ENCODE data around the gene CTNND1. TPM values are rescaled to one million over a fixed set of nuclear protein-coding genes. Genes with fewer than 3 reads are reported as not detected.
A peak's percentile ranks its signal among the peaks of the same experiment; 100 is the strongest.

The CTNND1 gene
- polyA plus RNA-seq, 12 donors, result 112 to 846 (median 143) TPM

DNA sequence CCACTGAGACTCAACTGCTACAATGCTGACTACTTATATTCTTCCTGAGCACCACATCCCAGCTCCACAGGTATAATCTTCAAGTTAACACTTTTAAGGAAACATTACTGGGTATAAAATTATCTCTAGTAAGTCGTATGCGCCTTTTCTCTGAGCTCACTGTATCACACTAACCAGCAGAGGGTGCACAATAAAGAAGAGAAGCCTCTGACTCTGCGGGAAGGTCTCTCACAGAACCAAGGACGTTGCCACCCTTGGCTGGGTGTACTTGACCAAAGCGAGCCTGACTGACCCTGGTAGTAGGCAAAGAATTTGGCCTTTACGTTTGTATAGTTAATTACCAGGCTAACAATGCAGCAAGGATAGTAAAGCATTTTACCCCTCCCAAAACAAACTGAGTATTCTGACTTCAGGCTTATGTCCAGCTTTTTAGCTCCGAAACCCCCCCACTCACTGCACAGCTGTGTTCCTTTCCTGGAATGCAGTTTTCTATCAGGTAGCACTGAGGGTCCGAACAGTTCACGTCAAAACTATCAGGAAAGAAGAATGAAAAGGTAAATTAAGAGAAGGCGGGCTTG, 9.8 kb upstream of the CTNND1 start, which contains the start of gene BTBD18:
BTBD18 (minus strand) TSS at position 144 of the 578 bp plus-strand sequence. CDS start 631 bp downstream, outside the sequence.
- DNase-seq, result no peak

DNA sequence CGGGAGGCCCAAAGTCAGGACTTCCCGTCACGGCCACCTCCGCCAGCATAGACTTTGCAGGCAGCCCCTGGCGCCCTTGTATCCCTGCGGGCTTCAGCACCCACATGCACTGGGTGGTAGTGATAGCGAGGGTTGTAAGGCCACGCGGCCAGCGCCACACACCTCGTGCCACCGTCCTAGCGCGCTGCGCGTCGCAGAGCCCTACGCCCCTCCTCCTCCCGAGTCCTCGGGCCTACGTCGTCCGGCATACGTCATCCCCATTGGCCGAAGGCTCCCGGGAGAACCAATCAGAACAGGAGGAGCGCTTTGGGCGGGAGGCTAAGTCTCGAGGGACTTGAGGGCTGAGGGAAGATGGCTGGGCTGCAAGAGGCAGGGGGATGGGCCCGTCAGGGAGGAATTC, 8.6 kb upstream of the CTNND1 start:
- DNase-seq, result no peak

DNA sequence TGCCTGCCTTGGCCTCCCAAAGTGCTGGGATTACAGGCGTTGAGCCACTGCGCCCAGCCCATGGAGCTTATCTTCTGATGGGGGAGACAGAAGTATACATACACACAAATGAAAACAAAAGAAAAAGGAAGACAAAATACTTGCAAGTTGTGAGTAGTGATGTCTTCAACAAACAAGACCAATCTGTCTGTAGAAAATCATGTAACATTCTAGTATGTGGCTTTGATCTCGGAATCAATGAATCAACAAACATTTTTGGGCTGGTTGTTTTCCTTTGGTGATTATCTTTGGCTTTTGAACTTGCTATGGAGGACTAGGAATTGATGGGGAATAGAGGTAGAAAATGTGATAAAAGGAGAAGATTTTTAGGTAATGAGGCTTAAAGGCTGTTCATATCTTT, 3.4 kb upstream of the CTNND1 start:
- DNase-seq, result no peak

DNA sequence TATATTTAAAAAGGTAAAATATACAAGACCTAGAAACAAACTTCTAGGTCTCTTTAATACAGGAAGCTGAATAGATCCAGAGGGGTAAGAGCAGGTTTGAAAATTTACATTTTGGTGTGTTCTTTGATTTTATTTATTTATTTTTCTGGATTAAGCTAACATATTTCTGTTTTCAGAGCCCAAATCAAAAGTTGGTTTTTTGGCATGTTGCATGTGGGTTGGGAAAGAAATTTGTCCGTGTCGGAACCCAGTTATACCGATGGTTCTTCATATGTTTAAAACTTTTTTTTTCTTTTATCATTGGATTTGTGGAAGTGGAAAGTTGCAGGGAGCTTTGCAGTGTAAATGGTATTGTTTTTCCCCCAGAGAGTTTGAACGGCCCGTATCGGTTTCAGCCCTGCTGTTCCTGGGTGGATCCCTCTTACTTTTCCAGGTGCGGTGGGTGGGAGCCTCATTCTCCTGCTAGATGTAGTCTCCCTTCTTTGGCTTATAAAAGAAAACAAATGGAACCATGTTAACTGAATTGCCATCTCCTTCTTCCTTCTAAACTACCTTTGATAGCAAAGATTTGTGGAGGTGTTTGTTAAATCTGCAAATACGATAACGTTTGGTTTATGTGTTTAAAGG, 746 bp downstream of the CTNND1 start:
- peak; percentile 43 for DNase-seq

DNA sequence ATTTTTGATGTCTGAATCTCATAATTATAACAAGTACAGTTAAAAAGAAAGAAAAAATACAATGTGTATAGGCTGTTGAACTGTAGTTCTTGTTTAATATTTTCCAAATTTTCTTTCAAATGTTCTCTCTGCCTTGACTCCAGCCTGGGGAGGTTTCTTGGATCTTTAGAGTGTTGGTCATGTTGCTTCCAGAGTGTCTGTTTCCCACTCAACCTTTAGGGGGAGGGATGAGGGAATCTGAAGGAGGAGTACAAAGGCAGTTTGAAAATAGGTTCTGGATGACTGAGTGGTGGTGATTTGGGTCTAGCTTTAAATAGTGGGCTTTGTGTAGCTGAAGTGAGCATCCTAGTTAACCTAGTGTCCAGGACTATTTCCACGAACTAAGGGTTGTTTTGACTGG, 2.0 kb downstream of the CTNND1 start:
- peak; percentile 56 for DNase-seq

DNA sequence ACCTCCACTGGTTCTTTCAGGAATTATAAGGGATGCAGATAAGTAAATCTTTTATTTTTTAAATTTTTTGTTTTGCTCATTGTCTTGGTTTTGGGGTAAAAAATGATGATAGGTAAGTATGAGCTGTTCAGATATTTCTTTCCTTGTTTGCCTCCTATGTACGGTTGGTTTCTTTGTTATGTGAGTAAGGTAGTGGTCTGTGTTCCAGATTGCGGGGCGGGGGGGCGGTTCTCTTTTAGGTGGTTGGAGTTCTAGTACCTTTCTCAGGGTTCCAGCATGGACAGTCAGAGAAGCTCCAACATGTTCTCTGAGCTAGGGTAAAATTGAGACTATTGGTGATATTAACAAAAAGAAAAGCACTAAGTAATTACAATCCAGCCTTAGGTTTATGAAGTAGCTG, 2.4 kb downstream of the CTNND1 start:
- DNase-seq, result no peak

DNA sequence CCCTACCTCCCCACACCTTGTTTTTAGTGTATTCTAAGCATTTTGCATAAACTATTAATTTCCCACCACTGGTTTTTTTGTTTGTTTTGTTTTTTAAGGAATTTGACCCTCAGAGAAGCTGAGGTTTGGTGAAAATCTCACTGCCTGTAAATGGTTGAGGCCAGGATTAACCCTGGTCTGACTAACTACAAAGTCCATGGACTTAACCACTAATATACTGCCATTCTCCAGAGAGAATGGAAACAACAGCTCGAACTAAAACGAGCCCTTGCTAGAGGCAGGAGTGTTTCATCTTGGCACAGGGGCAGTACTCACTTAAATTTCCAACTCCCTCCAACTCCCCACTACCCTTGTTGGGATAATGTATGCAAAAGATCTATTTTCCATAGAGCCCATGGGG, 3.0 kb downstream of the CTNND1 start:
- DNase-seq, result no peak

DNA sequence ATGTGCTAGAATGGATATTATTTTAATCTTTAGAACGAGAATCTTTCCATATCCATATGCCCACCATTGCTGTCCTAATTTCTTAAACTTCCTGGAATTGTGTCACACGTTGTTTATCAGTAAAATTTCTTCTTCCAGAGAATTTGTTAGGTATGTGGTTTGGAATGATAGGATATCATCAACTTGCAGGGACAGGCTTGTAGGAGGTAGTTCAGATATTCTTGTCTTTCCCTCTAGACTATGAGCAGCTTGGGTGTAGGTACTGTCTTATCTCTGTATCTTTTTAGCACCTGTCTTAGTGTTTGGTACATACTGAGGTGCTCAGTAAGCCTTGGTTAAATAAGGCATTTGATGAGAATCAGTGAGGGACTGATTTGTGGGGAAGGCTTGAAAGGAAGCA, 3.4 kb downstream of the CTNND1 start:
- DNase-seq, result no peak

DNA sequence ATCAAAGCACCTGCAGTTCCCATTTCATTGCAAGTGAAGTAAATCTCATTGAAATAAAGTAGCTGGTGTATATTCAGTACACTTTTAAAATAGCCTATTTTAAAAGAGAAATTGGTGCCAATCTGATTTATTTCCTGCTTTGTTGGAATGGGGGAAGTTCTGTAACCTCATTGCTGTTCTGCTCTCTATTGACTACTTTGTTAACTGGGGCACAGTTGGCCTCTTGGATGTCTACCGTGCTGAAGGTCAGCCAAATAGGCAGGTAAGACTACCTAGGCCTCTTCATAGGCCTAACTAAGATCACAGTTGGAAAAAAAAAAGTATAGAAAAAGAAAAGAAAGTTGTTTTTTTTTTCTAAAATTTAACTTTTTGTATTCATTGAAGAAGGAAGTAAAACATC, 9.2 kb downstream of the CTNND1 start:
- no peak for DNase-seq

DNA sequence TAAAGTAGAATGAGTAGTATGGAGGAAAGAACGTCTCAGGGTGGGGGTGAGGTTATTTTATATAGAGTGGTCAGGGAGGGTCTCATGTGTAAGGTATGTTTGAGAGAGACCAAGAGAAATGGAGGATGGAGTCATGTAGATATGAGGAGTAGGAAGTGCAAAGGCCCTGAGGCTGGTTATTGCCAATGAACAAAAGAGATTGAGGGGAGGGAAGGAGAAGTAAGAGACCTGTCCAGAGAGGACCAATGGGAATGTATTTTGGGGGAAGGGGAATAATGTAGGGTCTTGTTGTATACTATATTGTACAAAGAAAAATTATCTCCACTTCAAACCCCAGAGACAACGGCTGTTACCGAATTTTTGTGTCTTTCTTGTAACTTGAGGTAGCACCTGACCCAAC, 9.8 kb downstream of the CTNND1 start:
- DNase-seq, result no peak

DNA sequence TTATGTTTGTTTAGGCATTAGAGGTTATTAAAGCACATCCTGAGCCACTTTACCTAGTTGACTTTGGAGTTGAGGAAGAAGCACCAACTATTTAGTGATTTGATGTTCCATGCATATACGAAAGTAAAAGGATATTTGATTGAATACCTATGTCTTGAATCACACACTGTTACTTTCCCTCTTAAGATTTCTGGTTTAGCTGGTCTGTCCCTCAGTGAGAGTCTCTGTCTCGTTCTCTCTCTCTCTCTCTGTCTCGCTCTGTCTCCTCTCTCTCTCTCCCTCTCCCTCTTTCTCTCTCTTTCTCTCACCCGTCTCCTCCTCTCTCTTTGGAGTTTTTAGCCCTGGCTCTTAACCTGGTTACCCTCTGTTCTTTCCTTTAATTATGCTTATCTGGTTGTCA, 11.0 kb downstream of the CTNND1 start:
- DNase-seq, result no peak

DNA sequence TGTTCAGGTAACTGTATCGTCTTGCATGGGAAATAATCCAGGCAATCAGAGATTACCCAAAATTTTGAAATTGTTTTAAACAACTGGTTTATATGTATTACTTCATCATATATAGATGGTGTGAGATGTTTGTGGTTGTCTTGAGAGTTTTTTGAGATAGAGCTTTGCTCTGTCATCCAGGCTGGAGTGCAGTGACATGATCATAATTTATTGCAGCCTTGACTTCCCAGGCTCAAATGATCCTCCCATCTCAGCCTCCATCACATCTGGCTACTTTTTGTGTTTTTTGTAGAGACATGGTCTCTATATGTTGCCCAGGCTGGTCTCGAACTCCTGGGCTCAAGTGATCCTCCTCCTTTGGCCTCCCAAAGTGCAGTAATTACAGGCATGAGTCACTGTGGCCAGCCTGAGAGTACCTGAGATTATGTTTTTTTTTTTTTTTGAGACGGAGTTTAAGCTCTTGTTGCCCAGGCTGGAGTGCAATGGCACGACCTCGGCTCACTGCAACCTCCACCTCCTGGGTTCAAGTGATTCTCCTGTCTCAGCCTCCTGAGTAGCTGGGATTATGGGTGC, 11.5 kb downstream of the CTNND1 start:
- no peak for DNase-seq

DNA sequence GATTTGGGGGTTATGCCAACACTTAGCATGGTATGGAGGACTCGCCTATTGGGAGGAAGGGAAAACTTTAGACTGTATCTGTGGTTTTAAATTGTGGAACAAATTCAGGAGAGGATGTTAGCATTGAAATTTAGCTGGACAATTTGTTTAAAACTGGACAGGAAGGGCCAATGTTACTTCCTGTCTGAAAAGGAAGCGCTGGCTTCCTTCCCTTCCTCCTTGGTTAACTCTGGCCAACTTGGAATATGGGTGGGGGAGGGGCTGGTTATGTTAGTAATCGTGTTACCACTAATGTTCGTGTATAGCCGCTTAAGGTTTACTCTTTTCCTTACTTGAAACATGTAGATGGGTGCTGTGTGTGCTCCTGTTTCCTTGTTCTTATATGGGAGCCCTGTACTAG, 13.9 kb downstream of the CTNND1 start:
- DNase-seq, result peak; percentile 21

DNA sequence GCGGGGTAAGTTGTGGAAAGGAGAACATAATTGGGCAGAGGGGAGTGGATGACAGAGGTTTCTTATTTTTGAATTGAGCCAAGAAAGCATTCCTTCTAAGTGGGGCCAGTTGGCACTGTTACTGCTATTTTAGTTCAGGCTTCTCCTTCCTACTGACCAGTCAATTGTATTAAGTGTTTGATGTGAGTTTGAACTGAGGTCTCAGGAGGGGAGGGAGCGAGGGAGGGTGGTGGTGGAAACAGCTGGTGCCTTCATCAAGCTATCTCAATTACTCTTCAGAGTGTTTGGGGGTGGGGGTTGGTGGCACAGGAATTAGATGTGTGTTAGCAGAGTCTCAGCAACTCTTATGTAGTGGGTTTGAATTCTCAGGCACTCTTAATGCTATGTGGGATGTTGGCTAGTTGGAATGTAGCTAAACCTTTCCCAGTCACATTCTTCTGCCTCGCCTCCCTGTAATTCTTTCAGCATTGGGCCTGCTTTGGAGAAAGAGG, 14.5 kb downstream of the CTNND1 start:
- peak; percentile 24 for DNase-seq

DNA sequence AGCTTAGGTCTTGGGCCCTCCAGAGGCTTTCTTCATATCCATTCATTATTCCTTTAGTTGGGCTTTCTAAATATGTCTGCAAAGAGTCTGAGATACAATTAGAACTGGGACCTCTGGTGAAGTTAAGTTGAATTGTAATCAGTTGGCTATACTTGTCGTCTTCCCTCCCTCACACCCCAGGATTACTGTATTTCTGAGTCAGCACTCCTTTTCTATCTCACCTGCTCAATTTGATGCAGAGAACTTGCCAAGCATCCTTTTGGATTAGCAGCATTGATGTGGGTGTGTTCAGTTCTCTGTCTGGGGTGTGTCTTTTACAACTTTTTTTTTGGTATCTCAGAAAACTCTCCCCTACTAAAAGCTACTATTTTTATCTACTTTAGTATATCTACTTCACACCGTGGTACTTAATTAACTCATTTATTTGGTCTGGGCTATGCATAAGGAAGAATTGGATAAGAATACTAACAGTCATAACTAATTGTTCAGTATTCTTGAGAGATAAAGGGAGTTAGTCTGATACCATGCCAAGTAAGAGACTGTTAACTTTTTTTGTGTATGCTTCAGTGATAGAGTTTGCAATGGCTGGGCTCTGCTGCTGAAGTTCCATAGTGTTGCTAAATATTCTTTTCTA, 15.1 kb downstream of the CTNND1 start:
- DNase-seq, result no peak

DNA sequence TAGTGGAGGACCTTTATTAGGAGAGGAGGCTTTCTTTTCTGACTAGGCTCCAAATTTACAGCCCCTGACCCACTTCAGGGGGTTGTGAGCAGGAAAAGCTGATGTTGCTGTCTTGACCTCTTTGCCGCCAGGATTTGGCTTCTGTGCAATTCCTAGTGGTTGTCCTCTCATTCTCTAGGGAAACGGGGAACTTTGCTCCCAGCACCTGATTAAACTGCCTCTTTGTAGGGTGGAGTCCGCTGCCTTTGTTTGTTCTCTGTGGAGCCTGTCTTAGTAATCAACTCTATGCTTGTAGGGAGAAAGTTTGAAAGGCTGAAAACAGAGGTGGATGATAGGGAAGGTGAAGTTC, 16.3 kb downstream of the CTNND1 start:
- DNase-seq, result no peak

DNA sequence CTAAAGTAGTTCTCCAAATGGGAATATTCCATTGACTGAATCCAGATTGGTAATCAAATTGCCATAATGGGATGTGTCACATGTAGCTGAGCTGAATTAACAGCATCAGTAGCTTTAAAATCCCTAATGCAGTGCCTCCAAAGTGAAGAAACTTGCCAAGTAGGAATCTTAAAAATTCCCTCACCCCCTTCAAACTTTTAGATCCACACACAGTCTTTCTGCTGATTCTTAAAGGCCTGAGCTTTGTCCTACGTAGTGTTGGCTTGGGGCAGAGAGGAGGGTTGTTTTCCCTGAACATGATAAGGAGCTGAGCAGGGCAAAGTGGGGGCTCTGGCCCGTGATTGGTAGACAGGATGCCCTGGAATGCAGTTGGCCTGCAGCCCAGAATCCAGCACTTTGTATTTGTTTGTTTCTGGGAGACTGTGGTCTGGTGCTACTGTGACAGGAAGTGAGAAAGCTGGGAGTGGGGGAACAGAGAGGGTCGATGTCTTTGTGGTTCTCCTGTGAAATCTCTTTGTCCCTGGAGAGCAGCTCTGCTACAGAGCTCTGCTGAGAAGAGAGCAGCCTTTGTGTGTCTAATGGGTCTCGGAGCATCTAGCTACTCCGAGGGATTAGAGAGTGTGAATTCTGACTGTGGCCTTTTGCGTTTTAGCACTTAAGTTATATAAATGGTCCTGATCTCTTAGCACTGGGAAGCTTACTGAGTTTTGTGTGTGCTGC, 16.9 kb downstream of the CTNND1 start:
- DNase-seq, result peak; percentile 85

DNA sequence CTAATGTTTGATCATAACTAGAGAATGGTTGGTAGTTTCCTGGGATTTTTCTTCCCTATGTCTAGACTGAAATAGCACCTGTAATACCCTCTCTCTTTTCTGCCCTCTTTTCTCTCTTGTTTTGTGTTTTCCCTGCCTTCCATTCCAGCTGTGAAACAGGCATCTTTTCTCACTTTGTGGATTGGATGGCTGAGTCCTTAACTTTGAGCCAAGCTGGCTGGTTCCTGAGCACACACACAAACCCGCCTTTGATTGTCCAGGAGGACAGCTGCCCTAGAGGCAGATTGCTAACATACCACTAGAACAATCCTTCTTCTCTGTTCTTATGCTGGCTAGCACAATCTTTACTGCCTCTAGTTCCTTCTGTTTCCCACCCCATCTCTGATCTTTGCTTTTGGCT, 17.7 kb downstream of the CTNND1 start:
- no peak for DNase-seq

DNA sequence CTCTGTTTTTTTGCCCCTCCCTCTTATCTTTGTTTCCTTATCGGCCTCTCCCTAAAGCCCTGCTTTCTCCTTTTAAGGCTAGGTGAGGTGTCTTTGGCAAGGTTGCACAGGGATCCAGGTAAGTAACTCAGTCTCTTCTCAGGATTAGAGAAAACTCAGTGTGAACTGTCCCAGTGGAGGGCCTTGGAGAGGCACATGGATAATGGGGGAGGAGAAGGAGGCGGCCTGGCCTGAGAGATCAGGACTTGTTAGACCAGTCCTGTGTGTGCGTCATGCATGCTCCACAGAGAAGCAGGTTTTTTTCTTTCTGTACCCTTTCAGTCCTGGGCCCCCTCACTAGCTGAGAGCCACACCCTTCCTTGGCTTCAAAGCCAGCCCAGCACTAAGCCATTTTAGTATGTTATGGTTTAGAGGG, 19.9 kb downstream of the CTNND1 start:
- DNase-seq, result no peak

DNA sequence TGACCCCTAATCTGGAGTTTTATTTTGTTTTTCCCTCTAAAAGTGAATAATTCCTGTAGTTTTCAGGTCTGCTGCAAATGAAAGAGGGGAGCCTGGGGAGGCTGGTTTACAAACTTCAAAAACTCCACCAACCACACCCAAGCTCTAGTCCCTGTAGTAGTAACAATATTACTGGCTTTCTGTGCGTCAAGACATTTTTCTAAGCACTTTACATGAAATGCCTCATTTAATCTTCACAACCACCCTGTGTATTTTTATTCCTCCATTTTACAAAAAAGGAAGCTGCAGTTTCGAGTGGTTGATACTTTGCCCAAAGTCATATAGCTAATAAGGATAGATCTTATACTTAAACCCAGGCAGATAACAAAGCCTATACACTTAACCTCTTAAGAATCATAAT, 23.5 kb downstream of the CTNND1 start:
- no peak for DNase-seq

DNA sequence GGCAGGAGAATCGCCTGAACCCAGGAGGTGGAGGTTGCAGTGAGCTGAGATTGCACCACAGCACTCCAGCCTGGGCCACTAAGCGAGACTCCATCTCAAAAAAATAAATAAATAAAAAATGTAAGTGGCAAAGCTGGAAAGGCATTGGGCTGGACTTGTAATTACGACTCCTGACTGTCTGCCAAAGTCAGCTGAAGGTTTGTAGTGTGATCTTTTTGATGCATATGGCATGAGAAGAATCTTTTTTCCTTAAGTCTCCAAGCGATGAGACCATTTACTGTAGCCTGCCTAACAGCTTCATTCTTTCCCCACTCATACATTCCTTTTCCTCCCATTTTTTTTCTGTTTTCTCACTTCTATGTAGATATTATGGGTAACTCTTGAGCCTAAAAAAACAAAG, 24.8 kb downstream of the CTNND1 start:
- DNase-seq, result no peak

DNA sequence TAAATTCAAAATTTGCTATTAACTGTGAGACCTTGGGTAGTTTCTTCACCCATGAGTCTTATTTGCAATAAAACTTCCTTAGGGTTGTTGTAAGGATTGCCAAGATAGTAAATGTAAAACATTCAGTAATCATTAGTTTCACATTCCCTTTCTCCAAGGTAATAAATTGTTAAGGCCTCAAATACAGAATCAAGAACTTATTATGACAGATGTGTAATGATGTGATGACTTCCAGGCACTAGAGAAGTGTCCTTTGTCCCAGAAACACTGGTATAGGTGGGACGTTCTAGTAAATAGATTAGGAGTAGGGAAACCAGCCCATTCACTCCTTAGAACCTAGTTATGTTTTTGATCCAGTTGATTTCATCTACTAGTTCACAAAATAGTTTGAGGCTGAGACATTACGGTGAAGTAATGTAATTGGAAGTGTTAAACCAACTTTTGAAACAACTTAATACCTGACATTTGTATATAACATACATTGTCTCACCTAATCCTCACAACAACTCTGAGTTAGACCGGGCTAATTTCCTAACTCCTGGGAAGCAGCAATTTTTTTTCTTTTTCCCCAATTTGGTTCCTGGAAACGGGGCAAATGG, 25.5 kb downstream of the CTNND1 start:
- DNase-seq, result no peak

Data from muscle of arm (tissue), 12 donors.